K562 (cell line): ENCODE data around the gene DUS1L. TPM values are rescaled to one million over a fixed set of nuclear protein-coding genes. Genes with fewer than 3 reads are reported as not detected.

Experiments
- AFF1 ChIP-seq, 2 experiments: fragments of 450-650 bp; IDR thresholded peaks; 2 replicates each; pipeline ENCODE4 v1.6.1; 2018; ENCODE audit warnings: mild to moderate bottlenecking in 2 of 2, low read depth in 1 of 2; ENCODE audit not compliant: partially characterized antibody in 2 of 2
- E4F1 ChIP-seq: fragments of 250-450 bp; sonication (Bioruptor Pico); IDR thresholded peaks from 2 replicates; pipeline ENCODE4 v1.5.0; 2021; ENCODE audit warnings: mild to moderate bottlenecking, borderline replicate concordance
- EZH2 ChIP-seq: IDR thresholded peaks from 2 replicates; pipeline ENCODE4 v1.6.1; 2012; ENCODE audit warnings: low read depth, mild to moderate bottlenecking, inconsistent platforms, low read length, borderline replicate concordance
- NR2C2 ChIP-seq, 2 experiments: fragments of 200-800 bp in 1 of 2; sonication (Bioruptor generic) in 1 of 2; sonication (generic) in 1 of 2; formaldehyde crosslinking in 1 of 2; IDR thresholded peaks; 2 replicates each; pipeline versions ENCODE4 v1.6.1 to v1.8.0; 2016 to 2022; ENCODE audit warnings: mild to moderate bottlenecking in 1 of 2, missing compliant biosample characterization in 1 of 2, missing genetic modification characterization in 1 of 2, missing genetic modification reagents in 1 of 2
- TCF3 ChIP-seq: sonication (generic); formaldehyde crosslinking; IDR thresholded peaks from 2 replicates; pipeline ENCODE4 v1.4.0; 2020; ENCODE audit warnings: mild to moderate bottlenecking, missing genetic modification reagents
- ZNF280B ChIP-seq: fragments of 250-450 bp; sonication (Bioruptor Pico); IDR thresholded peaks from 2 replicates; pipeline ENCODE4 v1.5.1; 2021; ENCODE audit warnings: mild to moderate bottlenecking
- ZNF830 ChIP-seq: fragments of 250-450 bp; sonication (Bioruptor Pico); IDR thresholded peaks from 2 replicates; pipeline ENCODE4 v1.5.0; 2021; ENCODE audit warnings: mild to moderate bottlenecking
- polyA plus RNA-seq, 8 experiments: library from polyadenylated mRNA; depleted of rRNA in 4 of 8; stranded (reverse) in 5 of 8; unstranded in 3 of 8; fragments of >200 nt; fragmentation: Nextera tagmentation in 2 of 8; fragmentation: Illumina TruSeq in 1 of 8; extraction: Ambion mirVana in 2 of 8; extraction: Trizol in 1 of 8; gene quantifications; 2 replicates each; pipeline versions ENCODE4 v1.2.1 to v1.2.3, GENCODE V29; 2011 to 2014; ENCODE audit warnings: inconsistent platforms in 1 of 8, missing spikeins in 1 of 8
- total RNA-seq, 7 experiments: library from RNA; depleted of rRNA in 6 of 7; stranded (reverse); fragments of >200 nt in 6 of 7; fragmentation: Illumina TruSeq in 2 of 7; extraction: Trizol in 2 of 7; gene quantifications; 2 replicates each; pipeline versions ENCODE4 v1.2.1 to v1.2.3, GENCODE V29; 2011 to 2021; ENCODE audit warnings: low replicate concordance in 1 of 7

The DUS1L gene
- total and polyA plus RNA-seq, 9 of the 15 experiments (the other 6 are each of a cell fraction or from before 2014, with no cell fraction given) = 7.8 to 210 (median 83.9) TPM

- TF ChIP-seq AFF1 (IDR thresholded peaks at IDR 0.05; ENCODE audit: low read depth in 1 of 2, partially characterized antibody in 2 of 2) (no peak), NR2C2 (CRISPR knock-in tag; IDR thresholded peaks at IDR 0.05) (no peak), NR2C2 (tag; IDR thresholded peaks at IDR 0.05) (no peak), E4F1 (CRISPR knock-in tag) (no peak), TCF3 (CRISPR knock-in tag) (no peak), EZH2 (no peak), ZNF830 (no peak), ZNF280B (CRISPR knock-in tag) (no peak)
These were observed 18.7 kb downstream of the DUS1L start (continued) for GRCh38 chr17:82046903-82047302.
